AG08395 (cell line): ENCODE results near the gene TRIM2.
"Not testable (repeated sequence)": the region's sequence is repeated elsewhere in the genome, so short reads cannot be mapped to it uniquely, and the experiment has no call there.

Experiments used
- DNase-seq: peaks from one replicate; pipeline ENCODE4 v3.0.0; 2012; ENCODE audit warnings: mixed read lengths, low spot score

Gene TRIM2

GRCh38 chr4:153189016-153189801 lies 15.0 kb upstream of the TRIM2 start:
- no peak for DNase-seq

- no peak for DNase-seq
These were observed 12.4 kb upstream of the TRIM2 start for GRCh38 chr4:153191795-153192363.

GRCh38 chr4:153197301-153197700 lies 6.9 kb upstream of the TRIM2 start:
- no peak for DNase-seq

- no peak for DNase-seq
These were observed 5.5 kb upstream of the TRIM2 start for GRCh38 chr4:153198719-153199118.

- not testable (repeated sequence) for DNase-seq
These were observed 497 bp upstream of the TRIM2 start for GRCh38 chr4:153203746-153204145.

GRCh38 chr4:153204728-153205648 lies 745 bp downstream of the TRIM2 start:
- DNase-seq: no peak

GRCh38 chr4:153205757-153206156 lies 1.5 kb downstream of the TRIM2 start:
- DNase-seq: no peak

GRCh38 chr4:153206534-153206933 lies 2.3 kb downstream of the TRIM2 start:
- DNase-seq: no peak

GRCh38 chr4:153207027-153207426 lies 2.8 kb downstream of the TRIM2 start:
- no peak for DNase-seq

- peak; percentile 53 for DNase-seq
These were observed 3.3 kb downstream of the TRIM2 start for GRCh38 chr4:153207567-153207966.

- no peak for DNase-seq
These were observed 5.2 kb downstream of the TRIM2 start for GRCh38 chr4:153209410-153209809.

- no peak for DNase-seq
These were observed 6.5 kb downstream of the TRIM2 start for GRCh38 chr4:153210727-153211126.

GRCh38 chr4:153211986-153212728 lies 7.9 kb downstream of the TRIM2 start:
- peak; percentile 26 for DNase-seq

GRCh38 chr4:153212736-153213135 lies 8.5 kb downstream of the TRIM2 start:
- DNase-seq: peak; percentile 6

GRCh38 chr4:153215921-153216320 lies 11.7 kb downstream of the TRIM2 start:
- DNase-seq: no peak

GRCh38 chr4:153216546-153216945 lies 12.3 kb downstream of the TRIM2 start:
- DNase-seq: no peak

GRCh38 chr4:153217440-153217839 lies 13.2 kb downstream of the TRIM2 start:
- DNase-seq: peak; percentile 49

- DNase-seq: no peak
These were observed 14.7 kb downstream of the TRIM2 start for GRCh38 chr4:153218961-153219360.

GRCh38 chr4:153220682-153221395 lies 16.6 kb downstream of the TRIM2 start:
- DNase-seq: no peak

- DNase-seq: peak; percentile 87
These were observed 17.8 kb downstream of the TRIM2 start for GRCh38 chr4:153221783-153222706.
